Measurements from ENCODE around the gene RANBP3L.
A peak's percentile ranks its signal among the peaks of the same experiment; 100 is the strongest.
"Not testable (repeated sequence)": the region's sequence is repeated elsewhere in the genome, so short reads cannot be mapped to it uniquely, and the experiment has no call there.

Gene RANBP3L

GRCh38 chr5:36297653-36298052 is 4.0 kb downstream of the RANBP3L start:
- FAIRE-seq (no peak), DNase-seq (ENCODE audit: insufficient read length, low spot score) (no peak)

DNA sequence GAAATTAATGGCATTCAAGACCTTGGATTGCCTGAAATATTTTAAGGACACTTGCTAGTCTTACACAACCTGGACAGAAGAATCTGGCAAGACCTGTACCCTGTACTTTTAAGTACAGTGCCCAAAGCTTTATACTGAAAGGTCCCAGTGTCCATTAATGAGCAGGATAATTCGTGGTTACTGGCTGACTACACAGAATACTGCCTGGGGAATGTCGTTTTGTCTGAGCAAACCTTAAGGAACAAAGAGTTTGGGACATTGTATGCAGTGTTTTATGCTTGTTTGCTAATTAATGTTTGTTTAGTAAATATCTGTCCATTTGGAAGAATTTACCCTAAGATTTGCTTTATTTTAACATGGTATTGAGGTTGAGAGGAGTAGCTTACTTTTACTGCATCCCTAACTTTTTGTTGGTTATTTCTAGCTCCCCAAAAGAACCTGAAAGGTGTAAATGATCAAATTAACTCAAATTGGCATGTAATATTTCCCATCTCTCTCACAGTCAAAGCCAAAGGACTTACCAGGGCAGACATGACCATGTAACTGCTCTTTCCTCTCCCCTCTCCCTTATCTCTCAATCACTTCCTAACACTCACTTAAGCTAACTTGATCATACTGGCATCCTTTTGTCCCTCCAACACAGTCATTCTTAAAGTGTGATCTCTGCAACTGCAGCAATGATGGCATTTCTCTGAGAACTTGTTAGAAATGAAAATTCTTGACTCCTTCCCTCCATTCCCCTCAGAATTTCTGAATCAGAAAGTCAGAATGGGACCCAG is 15.7 kb downstream of the RANBP3L start:
- FAIRE-seq: no peak
- no peak for DNase-seq (ENCODE audit: insufficient read length, low spot score)

DNA sequence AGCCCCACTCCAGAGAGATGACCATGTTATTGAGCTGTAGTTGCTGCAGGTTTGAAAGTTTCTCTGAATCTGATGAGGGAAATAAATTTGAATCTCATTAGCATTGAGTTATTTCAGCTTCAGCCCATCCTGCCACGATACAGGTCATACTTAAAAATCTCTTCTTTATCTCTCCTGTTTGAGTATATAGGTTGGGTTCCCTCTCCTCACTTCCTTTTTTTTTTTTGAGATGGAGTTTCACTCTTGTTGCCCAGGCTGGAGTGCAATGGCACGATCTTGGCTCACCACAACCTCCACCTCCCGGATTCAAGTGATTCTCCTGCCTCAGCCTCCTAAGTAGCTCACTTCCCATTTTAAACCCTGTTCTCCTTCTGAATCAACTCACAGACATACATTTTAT is 17.9 kb downstream of the RANBP3L start:
- FAIRE-seq; DNase-seq (ENCODE audit: insufficient read length, low spot score): not testable (repeated sequence)

DNA sequence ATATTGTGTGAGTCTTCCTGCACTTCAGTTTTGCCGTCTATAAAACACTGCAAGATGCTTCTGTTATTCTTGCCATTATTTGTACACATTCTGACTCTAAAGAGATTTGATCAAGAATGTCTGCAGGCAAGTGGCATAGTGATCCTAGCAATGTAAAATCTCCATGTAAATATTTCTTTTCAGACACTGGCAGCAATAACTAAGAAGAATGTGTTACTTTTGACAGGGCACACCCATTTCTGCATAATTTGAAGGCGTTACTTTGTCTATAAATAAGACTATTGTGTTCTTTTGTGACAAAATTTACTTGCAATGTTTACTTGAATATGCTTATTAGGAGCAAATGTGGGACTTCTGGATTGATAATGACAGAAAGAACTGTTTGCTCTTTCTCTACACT is 20.1 kb downstream of the RANBP3L start:
- DNase-seq (ENCODE audit: insufficient read length, low spot score) (no peak), FAIRE-seq (no peak)

DNA sequence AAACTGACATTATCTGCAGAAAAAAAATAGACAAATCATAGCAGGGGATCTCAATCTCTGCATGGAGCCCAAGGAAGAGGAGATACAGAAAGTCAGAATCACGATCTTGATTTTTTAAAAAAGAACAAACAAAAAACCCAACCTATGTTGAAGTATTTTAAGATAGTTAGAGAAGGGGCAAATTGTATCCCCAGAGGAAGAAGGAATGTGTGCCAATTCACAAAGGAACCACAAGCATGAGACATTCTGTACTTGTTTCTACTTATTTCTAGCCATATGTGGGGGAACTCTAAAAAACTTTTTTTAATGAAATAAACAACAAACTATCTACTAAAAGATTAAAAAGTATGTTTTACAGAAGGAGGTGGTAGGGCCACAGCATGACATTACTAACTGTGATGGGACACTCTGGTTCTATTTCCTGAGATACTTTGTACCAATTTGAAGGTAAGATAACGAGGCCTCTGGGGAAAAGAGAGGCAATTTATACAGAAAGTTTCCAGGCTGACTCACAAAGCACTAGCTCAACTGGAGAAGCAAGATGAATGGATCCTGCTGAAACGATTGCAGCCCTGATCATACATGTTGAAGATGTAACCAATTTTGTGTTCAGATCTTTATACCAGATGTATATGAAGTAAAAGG is 22.5 kb downstream of the RANBP3L start:
- DNase-seq (ENCODE audit: insufficient read length, low spot score) (no peak), FAIRE-seq (no peak)

- FAIRE-seq (no peak), DNase-seq (ENCODE audit: insufficient read length, low spot score) (no peak)
Measured at GRCh38 chr5:36277521-36278176, 24.1 kb downstream of the RANBP3L start.

DNA sequence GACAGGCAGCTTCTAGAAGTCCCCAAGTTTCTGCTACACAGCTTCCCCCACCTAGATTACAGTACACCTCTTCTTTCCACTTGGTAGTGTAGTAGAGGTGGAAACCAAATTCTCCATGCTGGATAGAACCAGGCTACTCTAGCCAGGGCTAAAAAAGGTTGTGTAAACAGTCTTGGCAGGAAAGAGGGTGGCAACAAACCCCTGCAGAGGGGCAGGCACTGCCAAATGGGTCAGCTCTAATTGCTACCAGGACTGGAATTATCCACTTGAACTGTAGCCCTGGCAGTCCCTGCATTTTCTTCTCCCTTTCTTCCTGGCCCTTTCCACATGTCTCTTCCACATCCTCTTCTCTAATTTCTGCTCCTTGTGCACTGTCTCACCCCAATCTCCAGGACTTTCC is 24.8 kb downstream of the RANBP3L start:
- FAIRE-seq: no peak
- no peak for DNase-seq (ENCODE audit: insufficient read length, low spot score)

DNA sequence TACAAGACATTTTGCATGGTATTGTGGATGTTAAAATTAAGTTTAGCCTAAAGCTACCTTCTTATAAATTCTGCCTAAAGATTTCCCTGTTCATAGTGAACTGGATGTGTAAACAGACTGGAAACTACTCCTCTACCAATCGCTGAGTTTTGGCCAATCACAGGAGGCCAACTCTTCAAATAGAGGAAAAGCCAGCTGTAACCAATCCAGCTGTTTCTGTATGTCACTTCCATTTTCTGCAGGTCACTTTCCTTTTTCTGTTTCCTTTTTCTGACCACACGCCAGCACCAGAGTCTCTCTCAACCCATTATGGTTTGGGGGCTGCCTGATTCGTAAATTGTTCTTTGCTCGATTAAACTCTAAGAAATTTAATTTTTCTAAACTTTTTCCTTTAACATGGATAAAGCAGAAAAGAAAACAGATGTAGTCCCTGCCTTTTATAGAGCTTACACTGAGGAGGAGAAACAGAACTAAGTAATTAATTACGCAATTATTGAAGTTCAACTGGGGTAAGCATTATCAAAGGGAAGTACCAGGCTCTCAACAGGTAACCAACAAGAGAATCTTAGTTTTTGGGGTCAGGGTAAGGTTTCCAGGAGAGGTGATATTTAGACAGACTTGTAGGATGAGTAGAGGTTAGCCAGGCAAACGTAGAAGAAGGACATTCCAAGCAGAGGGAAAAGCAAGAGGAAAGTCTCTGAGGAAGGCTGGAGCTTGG is 27.7 kb downstream of the RANBP3L start:
- no peak for FAIRE-seq
- no peak for DNase-seq (ENCODE audit: insufficient read length, low spot score)

GRCh38 chr5:36272136-36272690 is 29.5 kb downstream of the RANBP3L start:
- DNase-seq (ENCODE audit: insufficient read length, low spot score) (no peak), FAIRE-seq (no peak)

DNA sequence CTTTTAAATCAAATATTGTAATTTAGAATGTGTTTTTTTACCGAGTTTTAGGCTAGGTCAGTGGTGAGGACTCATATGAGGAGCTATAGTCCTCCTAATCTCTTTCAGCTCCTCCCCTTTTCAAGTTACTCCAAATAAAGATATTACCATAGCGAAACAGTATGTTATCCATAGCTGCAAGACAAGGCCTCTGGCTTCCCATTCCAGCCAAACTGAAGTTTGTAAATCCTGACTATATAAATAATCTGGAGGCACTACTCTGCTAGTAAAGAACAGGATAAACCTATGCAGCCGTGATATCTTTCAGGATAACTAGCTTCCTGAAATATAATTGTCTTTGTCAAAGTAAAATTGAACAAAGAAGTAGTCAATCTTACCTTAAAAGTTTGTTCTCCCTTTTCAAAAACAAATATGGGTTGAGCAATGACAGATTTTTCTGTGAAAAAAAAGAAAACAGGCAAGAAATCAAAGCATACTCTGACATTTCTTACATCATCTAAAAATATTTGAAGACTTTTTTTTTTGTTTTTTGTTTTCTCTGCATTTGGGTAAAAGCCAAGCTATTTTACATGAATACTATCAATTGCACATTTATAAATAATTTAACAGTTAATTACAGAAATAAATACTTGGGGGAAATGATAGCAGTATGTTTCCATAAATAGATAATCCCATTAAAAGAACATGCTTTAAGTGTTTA is 30.7 kb downstream of the RANBP3L start:
- FAIRE-seq (no peak), DNase-seq (ENCODE audit: insufficient read length, low spot score) (no peak)

DNA sequence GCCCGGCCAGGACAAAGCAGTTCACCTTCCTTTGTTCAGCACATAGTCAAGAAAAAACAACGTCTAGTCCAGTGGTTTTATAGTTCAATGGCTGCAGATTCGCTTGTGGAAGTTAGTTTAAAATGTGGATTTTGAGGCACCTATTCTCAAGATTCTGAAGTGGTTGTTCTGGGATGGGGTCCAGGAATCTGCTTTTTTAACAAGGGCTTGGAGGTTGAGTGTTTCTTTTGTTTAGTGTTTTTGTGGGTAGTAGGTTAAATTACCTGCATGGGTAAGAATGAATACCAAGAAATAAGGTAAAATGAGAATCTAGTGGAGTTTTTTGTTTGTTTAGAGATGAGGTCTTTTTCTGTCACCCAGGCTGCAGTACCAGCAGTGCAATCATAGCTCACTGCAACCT is 31.5 kb downstream of the RANBP3L start:
- FAIRE-seq (no peak), DNase-seq (ENCODE audit: insufficient read length, low spot score) (no peak)

DNA sequence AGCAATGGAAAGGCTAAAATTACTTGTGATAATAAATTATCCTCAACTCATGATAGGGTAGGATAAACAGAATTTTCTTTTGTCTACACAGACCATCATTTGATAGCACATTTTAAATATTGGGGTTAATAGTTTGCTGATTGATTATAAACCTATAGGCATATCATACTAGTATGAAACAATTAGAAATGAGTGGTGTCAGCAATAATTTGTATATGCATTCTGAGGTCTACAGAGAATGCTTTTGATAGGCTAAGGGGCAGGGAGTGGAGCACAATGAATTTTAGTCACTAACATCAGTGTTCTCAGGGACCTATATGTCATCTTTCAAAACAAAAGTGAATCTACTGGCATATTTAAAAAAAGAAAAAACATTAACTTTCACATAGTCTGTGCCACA is 32.2 kb downstream of the RANBP3L start:
- FAIRE-seq: no peak
- DNase-seq (ENCODE audit: insufficient read length, low spot score): no peak

DNA sequence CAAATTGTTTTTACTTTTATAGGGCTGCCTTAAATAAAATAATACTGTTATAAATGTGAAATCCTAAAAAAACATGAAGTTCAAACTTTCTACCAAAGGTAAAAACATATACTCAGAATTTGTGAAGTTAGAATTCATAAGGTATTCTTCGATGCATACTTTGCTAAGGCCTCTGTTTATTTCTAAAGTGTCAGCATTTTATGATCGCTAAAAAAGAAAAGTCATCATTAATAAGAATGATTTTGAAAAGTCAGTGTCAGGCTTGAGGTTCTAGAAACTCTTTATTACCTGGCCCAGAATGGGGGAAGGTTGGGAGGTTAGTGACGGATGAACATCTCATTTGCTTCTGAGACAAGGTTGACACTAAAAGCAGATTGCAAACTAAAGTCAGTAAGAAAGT is 33.8 kb downstream of the RANBP3L start:
- DNase-seq (ENCODE audit: insufficient read length, low spot score) (no peak), FAIRE-seq (no peak)

DNA sequence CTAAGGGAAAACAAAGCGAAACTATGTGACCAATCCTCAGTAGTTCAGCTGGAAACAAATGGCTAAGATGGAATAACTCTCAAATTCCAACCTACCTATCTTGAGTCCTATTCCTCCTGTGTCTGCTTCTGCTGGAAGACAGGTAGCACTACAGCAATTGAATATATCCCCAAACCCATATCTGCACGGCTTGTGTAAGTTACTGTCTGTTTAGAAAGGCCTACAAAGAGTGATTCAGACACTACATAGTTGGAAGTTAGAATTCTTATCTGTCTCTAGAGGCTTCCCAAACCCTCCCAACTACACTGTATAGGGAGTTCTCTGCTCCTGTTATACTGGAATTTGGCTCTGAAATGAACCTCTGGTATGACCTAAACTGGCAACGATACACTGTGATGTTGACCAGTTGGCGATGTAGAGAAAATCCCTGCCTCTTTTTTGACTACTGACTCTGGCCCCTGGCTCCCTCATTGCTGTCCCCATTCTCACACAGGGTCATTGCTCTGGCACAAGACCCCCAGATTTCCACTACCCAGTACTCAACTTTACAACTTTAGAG is 37.4 kb downstream of the RANBP3L start:
- DNase-seq (ENCODE audit: insufficient read length, low spot score): no peak
- FAIRE-seq: no peak

DNA sequence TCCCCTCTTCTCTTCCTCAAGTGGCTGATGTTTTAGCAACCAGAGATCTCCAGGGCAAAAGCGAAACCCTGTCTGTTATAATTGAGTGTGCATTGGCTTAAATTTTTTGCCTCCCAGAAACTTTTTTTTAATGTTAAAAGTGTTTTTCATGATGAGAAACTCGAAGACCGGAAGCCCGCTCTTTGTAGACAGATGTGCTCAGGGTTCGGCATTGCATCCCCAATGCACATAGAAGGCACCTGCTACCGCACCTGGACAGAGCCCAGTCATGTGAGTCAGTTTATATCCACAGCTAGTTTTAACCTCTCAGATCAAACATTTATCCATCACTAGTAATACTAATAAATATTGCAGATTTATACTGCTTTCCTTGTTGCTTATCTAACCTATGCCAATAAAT is 40.5 kb downstream of the RANBP3L start:
- FAIRE-seq (no peak), DNase-seq (ENCODE audit: insufficient read length, low spot score) (no peak)

- DNase-seq (ENCODE audit: insufficient read length, low spot score) (no peak), FAIRE-seq (no peak)
Measured at GRCh38 chr5:36253575-36253974, 48.1 kb downstream of the RANBP3L start.

DNA sequence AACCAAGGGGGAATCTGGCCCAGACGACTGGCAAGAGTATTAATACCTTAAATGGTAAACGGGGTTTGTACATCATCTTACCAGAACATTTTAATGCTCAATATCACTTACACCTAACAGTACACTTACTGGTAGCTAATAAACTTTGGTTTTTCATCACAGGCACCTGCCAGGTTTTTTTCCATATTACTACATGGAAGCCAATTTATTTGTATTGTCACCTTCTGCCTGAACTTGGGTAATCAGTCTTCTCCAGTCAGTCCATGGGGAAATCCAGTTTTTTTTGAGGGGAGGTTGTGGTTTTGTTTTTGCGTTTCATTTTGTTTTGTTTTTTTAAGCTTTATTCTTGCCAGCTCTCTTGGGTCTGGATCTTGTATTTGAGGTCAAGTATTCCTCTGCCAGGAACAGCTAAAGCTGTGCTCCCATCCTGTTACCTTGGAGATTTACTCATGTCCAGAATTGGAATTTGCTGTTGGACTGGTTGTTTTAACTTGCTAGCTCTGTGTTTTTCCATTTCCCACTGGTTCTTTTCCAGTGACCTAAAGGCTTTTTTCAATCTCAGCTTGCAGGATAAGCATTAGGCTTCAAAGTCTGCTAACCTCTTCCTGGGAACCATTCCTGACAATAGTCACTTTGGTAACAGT is 48.9 kb downstream of the RANBP3L start:
- DNase-seq (ENCODE audit: insufficient read length, low spot score): no peak
- FAIRE-seq: no peak

DNA sequence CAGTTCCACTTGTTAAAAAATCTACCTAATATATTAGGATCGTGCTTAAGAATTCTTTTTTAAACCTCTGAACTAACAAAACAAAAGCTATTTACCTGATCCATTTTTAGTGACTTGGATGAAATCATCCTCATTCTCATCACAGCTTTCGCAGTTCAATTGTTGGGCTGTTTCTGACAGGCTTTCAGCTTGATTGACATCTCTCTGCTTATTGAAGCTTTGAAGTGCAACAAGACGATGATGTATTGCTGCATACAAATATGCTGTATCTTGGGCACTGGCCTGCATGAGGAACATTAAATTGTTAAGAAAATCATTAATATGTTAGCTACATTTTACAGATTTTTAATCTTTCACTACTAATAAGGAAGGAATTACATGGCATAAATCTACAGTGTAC is 50.5 kb downstream of the RANBP3L start:
- DNase-seq (ENCODE audit: insufficient read length, low spot score): no peak
- FAIRE-seq: no peak

DNA sequence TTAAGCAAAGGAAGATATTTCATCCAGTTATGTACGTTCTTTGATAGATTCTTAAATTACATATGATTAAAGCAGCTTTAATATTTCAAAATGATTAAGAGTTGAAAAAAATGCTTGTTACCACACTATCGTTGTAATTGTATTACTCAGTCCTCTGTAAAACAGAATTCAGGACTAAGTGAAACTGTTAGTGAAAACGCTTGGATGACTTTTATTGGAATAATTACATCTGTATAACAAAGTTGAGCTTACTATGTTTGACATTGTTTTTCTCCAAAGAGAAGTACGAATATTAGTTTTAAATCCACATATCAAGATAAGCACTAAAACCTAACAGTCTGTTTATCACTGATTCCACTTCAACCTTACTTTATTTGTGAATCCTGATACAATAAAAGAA is 51.3 kb downstream of the RANBP3L start:
- DNase-seq (ENCODE audit: insufficient read length, low spot score) (no peak), FAIRE-seq (peak; percentile 4)
